K562 (cell line): ENCODE results near the gene TRPV6. TPM values are rescaled to one million over a fixed set of nuclear protein-coding genes. Genes with fewer than 3 reads are reported as not detected.

Source experiments
- BCOR ChIP-seq: fragments of 450-650 bp; IDR thresholded peaks from 2 replicates; pipeline ENCODE4 v1.6.1; 2016
- CAMTA2 ChIP-seq: fragments of 250-450 bp; sonication (Bioruptor Pico); conservative IDR thresholded peaks from 2 replicates; pipeline ENCODE4 v1.5.1; 2022
- CEBPG ChIP-seq, 3 experiments: fragments of 200-800 bp in 1 of 3; sonication (Bioruptor generic) in 1 of 3; sonication (generic) in 1 of 3; formaldehyde crosslinking in 1 of 3; IDR thresholded peaks in 2 of 3; conservative IDR thresholded peaks in 1 of 3; 2 replicates each; pipeline versions ENCODE4 v1.6.1 to v1.8.0; 2016 to 2022; ENCODE audit warnings: missing compliant biosample characterization in 2 of 3, missing genetic modification characterization in 2 of 3, mild to moderate bottlenecking in 1 of 3, missing genetic modification reagents in 1 of 3
- E2F3 ChIP-seq: fragments of 250-450 bp; sonication (Bioruptor Pico); IDR thresholded peaks from 2 replicates; pipeline ENCODE4 v1.4.0; 2020; ENCODE audit warnings: mild to moderate bottlenecking
- EP400 ChIP-seq: fragments of 450-650 bp; IDR thresholded peaks from 2 replicates; pipeline ENCODE4 v1.6.1; 2017; ENCODE audit warnings: antibody characterized with exemption, mild to moderate bottlenecking, moderate library complexity
- FOXA1 ChIP-seq: fragments of 450-650 bp; IDR thresholded peaks from 2 replicates; pipeline ENCODE4 v1.6.1; 2016; ENCODE audit warnings: mild to moderate bottlenecking, borderline replicate concordance
- HNRNPL ChIP-seq: fragments of 200-400 bp; formaldehyde crosslinking; IDR thresholded peaks from 2 replicates; pipeline ENCODE4 v1.6.1; 2017; ENCODE audit warnings: low read depth, mild to moderate bottlenecking, low read length
- KHSRP ChIP-seq: fragments of 450-650 bp; IDR thresholded peaks from 2 replicates; pipeline ENCODE4 v1.6.1; 2017
- MYC ChIP-seq, 2 experiments: fragments of 250-450 bp in 1 of 2; sonication (Bioruptor Pico) in 1 of 2; IDR thresholded peaks; 2 replicates each; pipeline versions ENCODE4 v1.5.1 to v1.6.1; 2012 to 2021; ENCODE audit warnings: low read depth in 2 of 2, borderline replicate concordance in 1 of 2, improper control_type of control experiment in 1 of 2, low read length in 1 of 2, mild to moderate bottlenecking in 1 of 2, moderate library complexity in 1 of 2
- NEUROD1 ChIP-seq: fragments of 150-350 bp; IDR thresholded peaks from 2 replicates; pipeline ENCODE4 v1.6.1; 2014; ENCODE audit warnings: borderline replicate concordance, low read length, low read depth; ENCODE audit not compliant: partially characterized antibody
- NFIX ChIP-seq: fragments of 250-450 bp; sonication (Bioruptor Pico); IDR thresholded peaks from 2 replicates; pipeline ENCODE4 v1.4.0; 2020; ENCODE audit warnings: low read depth, mild to moderate bottlenecking, moderate library complexity
- RBBP5 ChIP-seq: fragments of 200-600 bp; sonication (generic); IDR thresholded peaks from 2 replicates; pipeline ENCODE4 v1.6.1; 2012; ENCODE audit warnings: borderline replicate concordance, mild to moderate bottlenecking, low read length, control low read depth, inconsistent platforms; ENCODE audit not compliant: insufficient read depth, poor library complexity, severe bottlenecking
- ZNF121 ChIP-seq: sonication (generic); formaldehyde crosslinking; conservative IDR thresholded peaks from 2 replicates; pipeline ENCODE4 v1.8.0; 2022; ENCODE audit warnings: missing genetic modification reagents
- ZNF140 ChIP-seq: fragments of 250-450 bp; sonication (Bioruptor Pico); IDR thresholded peaks from 2 replicates; pipeline ENCODE4 v1.8.0; 2021; ENCODE audit warnings: moderate library complexity, mild to moderate bottlenecking, inconsistent platforms
- ZNF41 ChIP-seq: fragments of 250-450 bp; sonication (Bioruptor Pico); conservative IDR thresholded peaks from 2 replicates; pipeline ENCODE4 v1.4.0; 2020; ENCODE audit warnings: mild to moderate bottlenecking
- ZNF699 ChIP-seq: fragments of 250-450 bp; sonication (Bioruptor Pico); IDR thresholded peaks from 2 replicates; pipeline ENCODE4 v1.8.0; 2021; ENCODE audit warnings: mild to moderate bottlenecking, moderate library complexity; ENCODE audit not compliant: insufficient replicate concordance
- ZNF76 ChIP-seq: fragments of 250-450 bp; sonication (Bioruptor Pico); IDR thresholded peaks from 2 replicates; pipeline ENCODE4 v1.4.0; 2020; ENCODE audit warnings: mild to moderate bottlenecking, moderate library complexity, borderline replicate concordance
- ZZZ3 ChIP-seq: fragments of 450-650 bp; IDR thresholded peaks from 2 replicates; pipeline ENCODE4 v1.6.1; 2016; ENCODE audit warnings: antibody characterized with exemption, mild to moderate bottlenecking, moderate library complexity
- polyA plus RNA-seq, 8 experiments: library from polyadenylated mRNA; depleted of rRNA in 4 of 8; stranded (reverse) in 5 of 8; unstranded in 3 of 8; fragments of >200 nt; fragmentation: Nextera tagmentation in 2 of 8; fragmentation: Illumina TruSeq in 1 of 8; extraction: Ambion mirVana in 2 of 8; extraction: Trizol in 1 of 8; gene quantifications; 2 replicates each; pipeline versions ENCODE4 v1.2.1 to v1.2.3, GENCODE V29; 2011 to 2014; ENCODE audit warnings: inconsistent platforms in 1 of 8, missing spikeins in 1 of 8
- total RNA-seq, 7 experiments: library from RNA; depleted of rRNA in 6 of 7; stranded (reverse); fragments of >200 nt in 6 of 7; fragmentation: Illumina TruSeq in 2 of 7; extraction: Trizol in 2 of 7; gene quantifications; 2 replicates each; pipeline versions ENCODE4 v1.2.1 to v1.2.3, GENCODE V29; 2011 to 2021; ENCODE audit warnings: low replicate concordance in 1 of 7
- TF ChIP-seq, protein P1 (sequence below): fragments of 450-650 bp; IDR thresholded peaks from 2 replicates; pipeline ENCODE4 v1.6.1; 2017; ENCODE audit warnings: antibody characterized with exemption, mild to moderate bottlenecking
- TF ChIP-seq, protein P2 (sequence below): fragments of 450-650 bp; formaldehyde crosslinking; IDR thresholded peaks from 2 replicates; pipeline ENCODE4 v1.4.0; 2022; ENCODE audit warnings: mild to moderate bottlenecking, moderate library complexity
- TF ChIP-seq, protein P3 (sequence below): fragments of 200-400 bp; formaldehyde crosslinking; IDR thresholded peaks from 2 replicates; pipeline ENCODE4 v1.6.1; 2017; ENCODE audit warnings: mild to moderate bottlenecking, low read depth, low read length, moderate library complexity

The TRPV6 gene
- total and polyA plus RNA-seq, 9 of the 15 experiments (the other 6 are each of a cell fraction or from before 2014, with no cell fraction given) = 0.04 to 0.36 (median 0.11) TPM

DNA sequence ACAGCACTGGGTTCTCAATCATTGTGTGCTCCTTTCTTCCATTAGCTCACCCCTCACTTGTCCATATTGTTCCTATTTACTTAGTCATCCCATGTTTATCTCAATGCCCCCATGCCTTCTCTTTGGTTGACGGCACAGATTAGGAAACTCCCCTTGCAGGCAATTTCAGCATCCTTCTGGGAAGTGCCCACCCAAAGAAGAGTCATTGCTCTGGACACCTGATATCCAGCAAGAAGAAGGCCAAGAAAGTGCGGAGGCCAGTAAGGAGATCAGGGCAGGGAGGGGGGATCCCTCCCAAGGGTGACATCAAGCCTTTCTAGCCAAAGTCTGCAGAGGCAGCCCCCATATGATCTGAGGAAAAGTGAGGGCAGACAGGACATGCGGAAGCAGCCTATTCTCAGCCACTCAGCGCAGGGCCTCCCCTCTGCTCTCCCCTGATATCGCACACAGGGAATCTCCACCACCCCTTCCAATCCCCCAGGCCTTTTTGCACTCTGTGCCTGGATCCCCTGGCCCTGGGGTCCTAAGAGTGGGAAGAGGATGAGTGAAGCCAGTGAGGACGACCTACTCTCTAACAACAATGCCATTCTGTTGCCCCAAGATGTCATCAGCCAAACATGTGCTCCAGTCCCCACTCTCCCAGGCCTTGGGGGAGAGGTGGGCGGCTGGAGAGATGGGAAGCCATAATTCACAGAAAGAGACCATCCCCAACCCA lies 1.8 kb downstream of the TRPV6 start (continued):
- TF ChIP-seq KHSRP (no peak), HNRNPL (no peak), ZNF140 (CRISPR knock-in tag) (no peak), RBBP5 (no peak), ZNF76 (no peak), ZNF121 (no peak), CEBPG (CRISPR knock-in tag; IDR thresholded peaks at IDR 0.05) (peak; percentile 85), CEBPG (tag; conservative IDR thresholded peaks at IDR 0.05 in 1 of 2, IDR thresholded peaks at IDR 0.05 in 1 of 2) (peak; percentile 29 to 66; a peak in 2 of 4 replicates), ZNF41 (no peak), NFIX (CRISPR knock-in tag) (no peak), ZNF699 (no peak), EP400 (peak; percentile 55; the same call in 1 of the 2 replicates), FOXA1 (no peak), NEUROD1 (no peak), BCOR (no peak), CAMTA2 (CRISPR knock-in tag) (no peak), ZZZ3 (no peak), MYC (IDR thresholded peaks at IDR 0.05; ENCODE audit: low read depth, low read length) (peak; percentile 84), MYC (CRISPR knock-in tag; IDR thresholded peaks at IDR 0.05; ENCODE audit: borderline replicate concordance, low read depth) (peak; percentile 87; the same call in 1 of the 2 replicates), E2F3 (CRISPR knock-in tag) (no peak)
- TF ChIP-seq, protein P1, sequence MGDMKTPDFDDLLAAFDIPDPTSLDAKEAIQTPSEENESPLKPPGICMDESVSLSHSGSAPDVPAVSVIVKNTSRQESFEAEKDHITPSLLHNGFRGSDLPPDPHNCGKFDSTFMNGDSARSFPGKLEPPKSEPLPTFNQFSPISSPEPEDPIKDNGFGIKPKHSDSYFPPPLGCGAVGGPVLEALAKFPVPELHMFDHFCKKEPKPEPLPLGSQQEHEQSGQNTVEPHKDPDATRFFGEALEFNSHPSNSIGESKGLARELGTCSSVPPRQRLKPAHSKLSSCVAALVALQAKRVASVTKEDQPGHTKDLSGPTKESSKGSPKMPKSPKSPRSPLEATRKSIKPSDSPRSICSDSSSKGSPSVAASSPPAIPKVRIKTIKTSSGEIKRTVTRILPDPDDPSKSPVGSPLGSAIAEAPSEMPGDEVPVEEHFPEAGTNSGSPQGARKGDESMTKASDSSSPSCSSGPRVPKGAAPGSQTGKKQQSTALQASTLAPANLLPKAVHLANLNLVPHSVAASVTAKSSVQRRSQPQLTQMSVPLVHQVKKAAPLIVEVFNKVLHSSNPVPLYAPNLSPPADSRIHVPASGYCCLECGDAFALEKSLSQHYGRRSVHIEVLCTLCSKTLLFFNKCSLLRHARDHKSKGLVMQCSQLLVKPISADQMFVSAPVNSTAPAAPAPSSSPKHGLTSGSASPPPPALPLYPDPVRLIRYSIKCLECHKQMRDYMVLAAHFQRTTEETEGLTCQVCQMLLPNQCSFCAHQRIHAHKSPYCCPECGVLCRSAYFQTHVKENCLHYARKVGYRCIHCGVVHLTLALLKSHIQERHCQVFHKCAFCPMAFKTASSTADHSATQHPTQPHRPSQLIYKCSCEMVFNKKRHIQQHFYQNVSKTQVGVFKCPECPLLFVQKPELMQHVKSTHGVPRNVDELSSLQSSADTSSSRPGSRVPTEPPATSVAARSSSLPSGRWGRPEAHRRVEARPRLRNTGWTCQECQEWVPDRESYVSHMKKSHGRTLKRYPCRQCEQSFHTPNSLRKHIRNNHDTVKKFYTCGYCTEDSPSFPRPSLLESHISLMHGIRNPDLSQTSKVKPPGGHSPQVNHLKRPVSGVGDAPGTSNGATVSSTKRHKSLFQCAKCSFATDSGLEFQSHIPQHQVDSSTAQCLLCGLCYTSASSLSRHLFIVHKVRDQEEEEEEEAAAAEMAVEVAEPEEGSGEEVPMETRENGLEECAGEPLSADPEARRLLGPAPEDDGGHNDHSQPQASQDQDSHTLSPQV = no peak
- TF ChIP-seq, protein P2, sequence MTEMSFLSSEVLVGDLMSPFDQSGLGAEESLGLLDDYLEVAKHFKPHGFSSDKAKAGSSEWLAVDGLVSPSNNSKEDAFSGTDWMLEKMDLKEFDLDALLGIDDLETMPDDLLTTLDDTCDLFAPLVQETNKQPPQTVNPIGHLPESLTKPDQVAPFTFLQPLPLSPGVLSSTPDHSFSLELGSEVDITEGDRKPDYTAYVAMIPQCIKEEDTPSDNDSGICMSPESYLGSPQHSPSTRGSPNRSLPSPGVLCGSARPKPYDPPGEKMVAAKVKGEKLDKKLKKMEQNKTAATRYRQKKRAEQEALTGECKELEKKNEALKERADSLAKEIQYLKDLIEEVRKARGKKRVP (CRISPR knock-in tag) = peak; percentile 69
- TF ChIP-seq, protein P3, sequence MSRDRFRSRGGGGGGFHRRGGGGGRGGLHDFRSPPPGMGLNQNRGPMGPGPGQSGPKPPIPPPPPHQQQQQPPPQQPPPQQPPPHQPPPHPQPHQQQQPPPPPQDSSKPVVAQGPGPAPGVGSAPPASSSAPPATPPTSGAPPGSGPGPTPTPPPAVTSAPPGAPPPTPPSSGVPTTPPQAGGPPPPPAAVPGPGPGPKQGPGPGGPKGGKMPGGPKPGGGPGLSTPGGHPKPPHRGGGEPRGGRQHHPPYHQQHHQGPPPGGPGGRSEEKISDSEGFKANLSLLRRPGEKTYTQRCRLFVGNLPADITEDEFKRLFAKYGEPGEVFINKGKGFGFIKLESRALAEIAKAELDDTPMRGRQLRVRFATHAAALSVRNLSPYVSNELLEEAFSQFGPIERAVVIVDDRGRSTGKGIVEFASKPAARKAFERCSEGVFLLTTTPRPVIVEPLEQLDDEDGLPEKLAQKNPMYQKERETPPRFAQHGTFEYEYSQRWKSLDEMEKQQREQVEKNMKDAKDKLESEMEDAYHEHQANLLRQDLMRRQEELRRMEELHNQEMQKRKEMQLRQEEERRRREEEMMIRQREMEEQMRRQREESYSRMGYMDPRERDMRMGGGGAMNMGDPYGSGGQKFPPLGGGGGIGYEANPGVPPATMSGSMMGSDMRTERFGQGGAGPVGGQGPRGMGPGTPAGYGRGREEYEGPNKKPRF = no peak
